ENCODE results near the gene ROR1. TPM values are rescaled to one million over a fixed set of nuclear protein-coding genes. Genes with fewer than 3 reads are reported as not detected.

Gene ROR1
- total and polyA plus RNA-seq, 2 donors (not counting 1 experiment from before 2014, with no cell fraction given) = 14.5 to 16.5 TPM

DNA sequence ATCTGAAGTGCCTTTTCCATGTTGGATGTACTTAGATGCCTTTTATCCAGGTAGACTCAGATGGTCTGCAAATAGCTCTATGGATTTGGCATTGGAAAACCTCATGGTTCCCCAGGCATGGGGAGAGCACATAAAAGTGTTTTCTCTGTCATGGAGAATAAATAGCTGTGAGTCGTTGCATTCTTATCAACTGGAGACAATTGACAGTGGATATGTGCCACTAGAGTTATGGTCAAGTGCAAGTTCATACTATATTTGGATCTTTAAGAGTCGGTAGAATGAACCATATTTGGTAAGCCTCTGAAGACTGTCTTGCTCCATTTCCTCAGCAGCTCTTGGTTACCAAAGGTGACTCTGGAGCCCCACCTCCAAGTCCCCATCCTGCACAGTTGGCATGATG lies 83.7 kb downstream of the ROR1 start:
- H4K20me1 ChIP-seq (ENCODE audit: control insufficient read depth, extremely low read depth, insufficient read depth, low read length) = no peaks in the 10 kb centered on the region
- no peak for DNase-seq (ENCODE audit: low read depth in 2 of 2)
- H3K4me1 ChIP-seq (ENCODE audit: control insufficient read depth, extremely low read depth, insufficient read depth, low read length) = no peaks in the 10 kb centered on the region
- no peak overlapping the region for H3K9ac ChIP-seq (ENCODE audit: insufficient read depth, low read length)
- H3K4me2 ChIP-seq (ENCODE audit: extremely low read depth, insufficient read depth, low read length) = no peak overlapping the region
- H3K27ac ChIP-seq (ENCODE audit: insufficient read depth, low read length) = no peak overlapping the region
- TF ChIP-seq CTCF (conservative IDR thresholded peaks at IDR 0.05 in 1 of 2, IDR thresholded peaks at IDR 0.05 in 1 of 2; ENCODE audit: low read depth in 1 of 2, low read length in 2 of 2) = no peak
- no peak for TF ChIP-seq EZH2 (IDR thresholded peaks at IDR 0.05; ENCODE audit: low read length, missing control alignments)
- no peaks in the 10 kb centered on the region for H3K79me2 ChIP-seq (ENCODE audit: control insufficient read depth, insufficient read depth, low read length)
- H2AFZ ChIP-seq (ENCODE audit: low read length) = no peak overlapping the region
- H3K36me3 ChIP-seq (ENCODE audit: control insufficient read depth, insufficient read depth, low read length) = no peaks in the 10 kb centered on the region
- no peaks in the 10 kb centered on the region for H3K9me3 ChIP-seq (ENCODE audit: control insufficient read depth, insufficient read depth, low read depth, low read length)
- H3K4me3 ChIP-seq (replicated peaks in 1 of 4; ENCODE audit: control extremely low read depth in 1 of 4, insufficient read depth in 1 of 4, low read depth in 3 of 4, low read length in 4 of 4) = no peak overlapping the region
- no peaks in the 10 kb centered on the region for H3K27me3 ChIP-seq (ENCODE audit: control insufficient read depth, insufficient read depth, low read length)

DNA sequence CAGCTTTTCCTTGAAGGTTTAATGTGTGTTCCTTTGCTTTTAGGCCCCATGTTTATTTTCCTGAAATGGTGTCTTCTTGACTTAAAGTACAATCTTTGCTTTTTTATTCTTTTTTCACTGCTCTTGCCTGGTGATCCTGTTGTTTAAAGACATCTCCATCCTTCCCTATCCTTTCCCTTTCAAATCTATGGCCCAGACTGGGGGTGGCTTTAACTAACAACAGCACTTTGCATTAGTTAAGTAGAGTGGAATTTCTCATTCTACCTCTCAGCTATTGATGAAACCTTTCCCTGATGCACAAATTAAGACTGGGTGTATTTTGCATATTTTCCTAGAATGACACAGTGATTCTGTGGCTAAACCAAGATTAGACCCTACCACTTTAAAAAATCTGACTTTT lies 84.3 kb downstream of the ROR1 start:
- no peaks in the 10 kb centered on the region for H3K9me3 ChIP-seq (ENCODE audit: control insufficient read depth, insufficient read depth, low read depth, low read length)
- no peaks in the 10 kb centered on the region for H3K4me1 ChIP-seq (ENCODE audit: control insufficient read depth, extremely low read depth, insufficient read depth, low read length)
- no peak overlapping the region for H2AFZ ChIP-seq (ENCODE audit: low read length)
- no peak for TF ChIP-seq CTCF (conservative IDR thresholded peaks at IDR 0.05 in 1 of 2, IDR thresholded peaks at IDR 0.05 in 1 of 2; ENCODE audit: low read depth in 1 of 2, low read length in 2 of 2)
- H3K4me2 ChIP-seq (ENCODE audit: extremely low read depth, insufficient read depth, low read length) = no peak overlapping the region
- H3K27me3 ChIP-seq (ENCODE audit: control insufficient read depth, insufficient read depth, low read length) = no peaks in the 10 kb centered on the region
- no peaks in the 10 kb centered on the region for H3K79me2 ChIP-seq (ENCODE audit: control insufficient read depth, insufficient read depth, low read length)
- no peaks in the 10 kb centered on the region for H4K20me1 ChIP-seq (ENCODE audit: control insufficient read depth, extremely low read depth, insufficient read depth, low read length)
- no peak overlapping the region for H3K27ac ChIP-seq (ENCODE audit: insufficient read depth, low read length)
- no peaks in the 10 kb centered on the region for H3K36me3 ChIP-seq (ENCODE audit: control insufficient read depth, insufficient read depth, low read length)
- no peak overlapping the region for H3K9ac ChIP-seq (ENCODE audit: insufficient read depth, low read length)
- DNase-seq (ENCODE audit: low read depth in 2 of 2) = no peak
- no peak overlapping the region for H3K4me3 ChIP-seq (replicated peaks in 1 of 4; ENCODE audit: control extremely low read depth in 1 of 4, insufficient read depth in 1 of 4, low read depth in 3 of 4, low read length in 4 of 4)

DNA sequence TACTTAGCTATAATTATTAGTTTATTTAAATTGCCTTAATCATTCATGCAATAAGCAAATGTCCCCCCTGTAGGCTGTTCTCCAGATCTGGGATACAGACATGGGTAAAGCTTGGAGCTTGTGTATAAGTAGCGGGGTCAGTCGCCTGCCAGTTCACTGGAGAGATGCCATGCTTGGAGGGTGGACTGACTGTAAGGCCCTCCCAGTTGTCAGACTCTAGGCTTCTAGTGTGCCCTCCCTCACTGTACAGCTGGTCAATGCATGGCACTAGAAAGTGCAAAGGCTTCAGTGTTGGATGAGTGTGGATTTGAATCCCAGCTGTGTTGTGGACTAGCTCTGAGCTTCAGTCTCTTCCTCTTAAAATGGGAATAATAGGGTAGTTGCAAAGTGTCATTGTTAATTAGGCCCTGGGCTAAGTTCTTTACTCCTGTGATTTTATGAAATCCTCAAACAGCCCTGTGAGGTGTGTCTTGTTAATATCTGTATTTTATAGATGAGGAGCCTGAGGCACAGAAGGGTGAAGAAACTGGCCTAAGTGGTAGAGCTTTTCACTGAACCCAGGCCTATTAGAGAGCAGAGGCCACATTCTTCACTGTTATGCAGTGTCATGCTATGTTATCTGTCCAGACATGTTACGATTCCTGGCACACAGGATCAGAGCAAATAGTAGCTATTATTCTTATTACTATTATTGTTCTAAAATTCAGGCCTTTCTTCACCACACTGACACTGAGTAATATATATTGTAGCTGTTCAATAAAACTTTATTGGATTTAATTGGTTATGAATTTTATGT lies 85.9 kb downstream of the ROR1 start:
- no peaks in the 10 kb centered on the region for H3K4me1 ChIP-seq (ENCODE audit: control insufficient read depth, extremely low read depth, insufficient read depth, low read length)
- H3K9ac ChIP-seq (ENCODE audit: insufficient read depth, low read length) = no peak overlapping the region
- H2AFZ ChIP-seq (ENCODE audit: low read length) = no peak overlapping the region
- no peaks in the 10 kb centered on the region for H4K20me1 ChIP-seq (ENCODE audit: control insufficient read depth, extremely low read depth, insufficient read depth, low read length)
- H3K79me2 ChIP-seq (ENCODE audit: control insufficient read depth, insufficient read depth, low read length) = no peaks in the 10 kb centered on the region
- H3K27ac ChIP-seq (ENCODE audit: insufficient read depth, low read length) = no peak overlapping the region
- DNase-seq (ENCODE audit: low read depth in 2 of 2) = no peak
- H3K4me3 ChIP-seq (replicated peaks in 1 of 4; ENCODE audit: control extremely low read depth in 1 of 4, insufficient read depth in 1 of 4, low read depth in 3 of 4, low read length in 4 of 4) = no peak overlapping the region
- no peaks in the 10 kb centered on the region for H3K27me3 ChIP-seq (ENCODE audit: control insufficient read depth, insufficient read depth, low read length)
- TF ChIP-seq EZH2 (IDR thresholded peaks at IDR 0.05; ENCODE audit: low read length, missing control alignments) (no peak), CTCF (conservative IDR thresholded peaks at IDR 0.05 in 1 of 2, IDR thresholded peaks at IDR 0.05 in 1 of 2; ENCODE audit: low read depth in 1 of 2, low read length in 2 of 2) (no peak)
- H3K4me2 ChIP-seq (ENCODE audit: extremely low read depth, insufficient read depth, low read length) = no peak overlapping the region
- no peaks in the 10 kb centered on the region for H3K36me3 ChIP-seq (ENCODE audit: control insufficient read depth, insufficient read depth, low read length)
- H3K9me3 ChIP-seq (ENCODE audit: control insufficient read depth, insufficient read depth, low read depth, low read length) = no peaks in the 10 kb centered on the region
